Neural progenitor cell (in vitro differentiated cells): ENCODE measurements around the gene PLEKHG5. TPM values are rescaled to one million over a fixed set of nuclear protein-coding genes. Genes with fewer than 3 reads are reported as not detected.
"Not testable (repeated sequence)": the region's sequence is repeated elsewhere in the genome, so short reads cannot be mapped to it uniquely, and the experiment has no call there.

Source experiments
- DNase-seq: peaks from one replicate; pipeline ENCODE4 v3.0.0-alpha.2; 2016; ENCODE audit warnings: low spot score
- H2AFZ ChIP-seq: fragments of 200-600 bp; sonication (generic); replicated peaks from 2 replicates; pipeline ENCODE4 v1.6.1; 2016; ENCODE audit warnings: antibody characterized with exemption
- H3F3A ChIP-seq: fragments of 200-600 bp; sonication (generic); 2 replicates; pipeline ENCODE4 v1.6.1; 2016; ENCODE audit warnings: antibody characterized with exemption, low read depth
- H3K27ac ChIP-seq: fragments of 200-600 bp; sonication (generic); 2 replicates; pipeline ENCODE4 v1.5.1; 2016; ENCODE audit warnings: mild to moderate bottlenecking
- H3K27me3 ChIP-seq: fragments of 200-600 bp; sonication (generic); 2 replicates; pipeline ENCODE4 v1.6.1; 2016; ENCODE audit warnings: mild to moderate bottlenecking, moderate library complexity
- H3K36me3 ChIP-seq: fragments of 200-600 bp; sonication (generic); 2 replicates; pipeline ENCODE4 v1.5.1; 2016
- H3K4me1 ChIP-seq: fragments of 200-600 bp; sonication (generic); 2 replicates; pipeline ENCODE4 v1.6.1; 2016; ENCODE audit warnings: mixed run types
- H3K4me2 ChIP-seq: fragments of 200-600 bp; sonication (generic); 2 replicates; pipeline ENCODE4 v1.6.1; 2016
- H3K4me3 ChIP-seq: fragments of 200-600 bp; sonication (generic); 2 replicates; pipeline ENCODE4 v1.5.1; 2016
- H3K79me2 ChIP-seq: fragments of 200-600 bp; sonication (generic); 2 replicates; pipeline ENCODE4 v1.6.1; 2016; ENCODE audit warnings: low read depth
- H3K9ac ChIP-seq: fragments of 200-600 bp; sonication (generic); 2 replicates; pipeline ENCODE4 v1.6.1; 2016
- H3K9me3 ChIP-seq: fragments of 200-600 bp; sonication (generic); 2 replicates; pipeline ENCODE4 v1.5.1; 2016; ENCODE audit warnings: low read depth
- H4K20me1 ChIP-seq: fragments of 200-600 bp; sonication (generic); 2 replicates; pipeline ENCODE4 v1.6.1; 2016; ENCODE audit warnings: low read depth
- H3K27ac Mint-ChIP-seq: 3 replicates; pipeline ENCODE4 v1.8.0; 2021; ENCODE audit warnings: mixed read lengths
- H3K27me3 Mint-ChIP-seq: 2 replicates; pipeline ENCODE4 v1.8.0; 2022; ENCODE audit warnings: low read depth, mild to moderate bottlenecking, inconsistent platforms, moderate library complexity, mixed read lengths; ENCODE audit not compliant: insufficient read depth
- H3K36me3 Mint-ChIP-seq: 3 replicates; pipeline ENCODE4 v1.8.0; 2021; ENCODE audit warnings: mixed read lengths
- H3K4me1 Mint-ChIP-seq: 3 replicates; pipeline ENCODE4 v1.8.0; 2021; ENCODE audit warnings: mixed read lengths
- H3K4me3 Mint-ChIP-seq: 3 replicates; pipeline ENCODE4 v1.8.0; 2021; ENCODE audit warnings: mild to moderate bottlenecking, moderate library complexity, mixed read lengths
- H3K9me3 Mint-ChIP-seq: 3 replicates; pipeline ENCODE4 v1.8.0; 2020; ENCODE audit warnings: mixed read lengths
- EZH2 ChIP-seq: fragments of 200-600 bp; sonication (generic); IDR thresholded peaks from 2 replicates; pipeline ENCODE4 v1.6.1; 2017; ENCODE audit warnings: antibody characterized with exemption, mild to moderate bottlenecking, moderate library complexity
- EZH2phosphoT487 ChIP-seq: fragments of 200-600 bp; sonication (generic); IDR thresholded peaks from 2 replicates; pipeline ENCODE4 v1.6.1; 2017; ENCODE audit warnings: antibody characterized with exemption
- total RNA-seq: library from RNA; depleted of rRNA; stranded (reverse); fragments of >200 nt; gene quantifications from 2 replicates; pipeline ENCODE4 v1.2.3, GENCODE V29; 2015; ENCODE audit warnings: low replicate concordance
- TF ChIP-seq, protein P1 (sequence below): fragments of 200-600 bp; sonication (generic); IDR thresholded peaks from 2 replicates; pipeline ENCODE4 v1.5.1; 2017; ENCODE audit warnings: antibody characterized with exemption, mild to moderate bottlenecking

PLEKHG5 gene
- total RNA-seq, 1 donor from 2014 or later: 7.4 TPM

GRCh38 chr1:6447016-6447817 is 44.2 kb downstream of the PLEKHG5 start:
- H3K4me3 ChIP-seq: peak overlapping the region; percentile 52
- no peak overlapping the region for H3K9ac ChIP-seq
- no peaks in the 10 kb centered on the region for H3K9me3 Mint-ChIP-seq
- no peak overlapping the region for H2AFZ ChIP-seq
- no peaks in the 10 kb centered on the region for H3K9me3 ChIP-seq
- H3K4me2 ChIP-seq: peak overlapping the region; percentile 81
- TF ChIP-seq EZH2phosphoT487: no peak
- TF ChIP-seq EZH2: peak; percentile 14
- TF ChIP-seq, protein P1, sequence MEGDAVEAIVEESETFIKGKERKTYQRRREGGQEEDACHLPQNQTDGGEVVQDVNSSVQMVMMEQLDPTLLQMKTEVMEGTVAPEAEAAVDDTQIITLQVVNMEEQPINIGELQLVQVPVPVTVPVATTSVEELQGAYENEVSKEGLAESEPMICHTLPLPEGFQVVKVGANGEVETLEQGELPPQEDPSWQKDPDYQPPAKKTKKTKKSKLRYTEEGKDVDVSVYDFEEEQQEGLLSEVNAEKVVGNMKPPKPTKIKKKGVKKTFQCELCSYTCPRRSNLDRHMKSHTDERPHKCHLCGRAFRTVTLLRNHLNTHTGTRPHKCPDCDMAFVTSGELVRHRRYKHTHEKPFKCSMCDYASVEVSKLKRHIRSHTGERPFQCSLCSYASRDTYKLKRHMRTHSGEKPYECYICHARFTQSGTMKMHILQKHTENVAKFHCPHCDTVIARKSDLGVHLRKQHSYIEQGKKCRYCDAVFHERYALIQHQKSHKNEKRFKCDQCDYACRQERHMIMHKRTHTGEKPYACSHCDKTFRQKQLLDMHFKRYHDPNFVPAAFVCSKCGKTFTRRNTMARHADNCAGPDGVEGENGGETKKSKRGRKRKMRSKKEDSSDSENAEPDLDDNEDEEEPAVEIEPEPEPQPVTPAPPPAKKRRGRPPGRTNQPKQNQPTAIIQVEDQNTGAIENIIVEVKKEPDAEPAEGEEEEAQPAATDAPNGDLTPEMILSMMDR: peak; percentile 36
- H3K4me1 Mint-ChIP-seq: peaks cover 31% of the 10 kb centered on the region
- H3K27ac Mint-ChIP-seq: no peak overlapping the region
- H3K36me3 ChIP-seq: no peaks in the 10 kb centered on the region
- H3K79me2 ChIP-seq: no peaks in the 10 kb centered on the region
- peaks cover 28% of the 10 kb centered on the region for H3K27me3 ChIP-seq
- no peaks in the 10 kb centered on the region for H3K36me3 Mint-ChIP-seq
- H4K20me1 ChIP-seq: no peaks in the 10 kb centered on the region
- peaks cover 25% of the 10 kb centered on the region for H3K4me1 ChIP-seq
- H3K4me3 Mint-ChIP-seq: peak overlapping the region; percentile 79
- no peak overlapping the region for H3K27ac ChIP-seq
- peaks cover 28% of the 10 kb centered on the region for H3F3A ChIP-seq
- peak; percentile 90 for DNase-seq
- peaks cover 24% of the 10 kb centered on the region for H3K27me3 Mint-ChIP-seq

- Histone ChIP-seq H3K79me2 (no peaks in the 10 kb centered on the region), H3K4me1 (peaks cover 29% of the 10 kb centered on the region), H2AFZ (no peak overlapping the region), H3K4me2 (peak overlapping the region; percentile 81), H3K9ac (no peak overlapping the region), H4K20me1 (no peaks in the 10 kb centered on the region), H3K36me3 (no peaks in the 10 kb centered on the region), H3K9me3 (no peaks in the 10 kb centered on the region), H3K27ac (no peak overlapping the region), H3F3A (peaks cover 34% of the 10 kb centered on the region), H3K4me3 (peak overlapping the region; percentile 52), H3K27me3 (peaks cover 34% of the 10 kb centered on the region)
- Mint-ChIP-seq H3K27ac (peak overlapping the region; percentile 60), H3K4me3 (peak overlapping the region; percentile 75), H3K9me3 (no peaks in the 10 kb centered on the region), H3K27me3 (peaks cover 24% of the 10 kb centered on the region), H3K36me3 (no peaks in the 10 kb centered on the region), H3K4me1 (peaks cover 37% of the 10 kb centered on the region)
- no peak for DNase-seq
- TF ChIP-seq, protein P1: no peak
- TF ChIP-seq EZH2phosphoT487 (no peak), EZH2 (no peak)
Measured at GRCh38 chr1:6446665-6447015, 44.8 kb downstream of the PLEKHG5 start.

DNA sequence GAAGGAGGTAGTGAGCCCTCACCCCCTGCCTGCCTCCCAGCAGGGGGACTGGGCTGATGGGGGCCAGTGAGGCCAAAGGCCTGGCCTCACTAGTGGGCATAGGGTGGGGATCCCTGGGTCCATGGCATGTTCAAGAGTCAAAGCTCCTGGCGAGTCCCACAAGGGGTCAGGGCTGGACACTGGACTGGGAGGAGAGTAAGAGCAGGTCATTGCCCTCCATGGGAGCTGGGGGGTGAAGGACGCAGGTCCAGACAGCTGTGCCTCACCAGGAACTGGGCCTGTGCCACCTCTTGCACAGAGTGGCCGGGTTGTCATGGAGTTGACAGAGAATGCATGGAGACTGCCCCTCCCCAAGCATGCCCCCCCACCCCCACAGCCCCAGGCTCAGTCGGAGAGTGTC is 45.5 kb downstream of the PLEKHG5 start:
- H3K36me3 Mint-ChIP-seq, H4K20me1 ChIP-seq, H3K9me3 Mint-ChIP-seq, H3K9ac ChIP-seq, H3K4me3 Mint-ChIP-seq, H3K27ac Mint-ChIP-seq, H3K36me3 ChIP-seq, H3K79me2 ChIP-seq, H2AFZ ChIP-seq, H3K4me3 ChIP-seq, H3K27ac ChIP-seq, H3K4me2 ChIP-seq, H3K9me3 ChIP-seq, DNase-seq: not testable (repeated sequence)
- Histone ChIP-seq H3K27me3 (peaks cover 41% of the 10 kb centered on the region), H3K4me1 (peaks cover 29% of the 10 kb centered on the region), H3F3A (peaks cover 41% of the 10 kb centered on the region)
- peaks cover 40% of the 10 kb centered on the region for H3K4me1 Mint-ChIP-seq
- H3K27me3 Mint-ChIP-seq: peaks cover 24% of the 10 kb centered on the region

DNA sequence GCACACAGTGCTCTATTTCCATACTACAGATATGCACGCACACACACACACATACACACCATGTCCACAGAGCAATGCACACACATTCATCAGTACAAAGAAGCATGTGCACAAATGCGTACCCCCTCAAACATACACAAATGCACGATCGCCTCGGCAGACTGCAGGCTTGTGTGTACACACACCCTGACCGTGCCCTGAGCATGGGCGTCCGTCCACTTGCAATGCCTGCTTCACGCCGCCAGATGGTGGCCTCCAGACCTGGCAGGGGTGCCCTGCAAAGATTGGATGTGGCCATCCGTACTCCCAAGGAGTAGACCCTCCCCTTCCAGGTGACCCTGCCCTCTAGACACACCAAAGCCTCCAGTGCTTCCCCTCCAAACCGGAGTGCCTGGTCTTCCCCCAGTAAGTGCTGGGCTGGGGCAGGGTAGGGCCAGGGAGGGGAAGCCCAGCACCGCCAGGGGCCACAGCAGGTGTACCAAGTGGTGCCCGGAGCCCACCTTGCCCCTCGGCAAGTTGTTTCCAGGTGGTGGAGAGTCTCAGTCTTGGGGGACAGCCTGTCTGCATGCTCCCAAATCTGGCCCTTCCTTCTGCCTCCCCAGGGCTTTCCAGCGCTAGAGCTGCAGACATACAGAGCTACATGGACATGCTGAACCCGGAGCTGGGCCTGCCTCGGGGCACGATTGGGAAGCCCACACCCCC is 46.3 kb downstream of the PLEKHG5 start:
- DNase-seq: peak; percentile 72
- Histone ChIP-seq H3K36me3 (no peaks in the 10 kb centered on the region), H3K4me1 (peaks cover 28% of the 10 kb centered on the region), H3K27me3 (peaks cover 48% of the 10 kb centered on the region), H3K4me3 (no peak overlapping the region), H3F3A (peaks cover 42% of the 10 kb centered on the region), H3K4me2 (no peak overlapping the region), H3K9ac (no peak overlapping the region), H3K9me3 (no peaks in the 10 kb centered on the region), H3K79me2 (no peaks in the 10 kb centered on the region), H4K20me1 (no peaks in the 10 kb centered on the region), H3K27ac (no peak overlapping the region), H2AFZ (no peak overlapping the region)
- Mint-ChIP-seq H3K27me3 (peaks cover 24% of the 10 kb centered on the region), H3K4me3 (peak overlapping the region; percentile 5), H3K27ac (peak overlapping the region; percentile 27), H3K9me3 (no peaks in the 10 kb centered on the region), H3K36me3 (no peaks in the 10 kb centered on the region), H3K4me1 (peaks cover 33% of the 10 kb centered on the region)
- TF ChIP-seq, protein P1: peak; percentile 58
- no peak for TF ChIP-seq EZH2
